ENCODE data around the gene SPATA31C1.

DNA sequence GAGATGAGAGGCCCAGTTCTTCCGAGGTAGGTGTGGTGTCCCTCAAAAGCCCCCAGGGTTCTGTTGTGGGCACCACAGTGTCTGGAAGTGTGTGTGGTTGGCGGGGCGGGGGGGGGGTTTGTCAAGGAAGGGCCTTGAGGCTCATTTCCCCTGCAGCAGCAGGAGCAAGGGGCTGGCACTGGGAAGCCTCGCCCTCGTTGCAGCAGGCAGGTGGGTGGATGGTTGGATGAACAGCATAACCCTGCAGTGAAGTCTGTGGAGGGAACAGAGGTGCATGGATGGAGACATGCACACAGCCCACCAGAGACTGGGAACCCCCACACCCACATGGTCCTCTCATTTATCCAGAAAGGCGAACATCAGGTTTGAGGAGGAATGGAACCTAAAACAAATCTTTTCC, 37.1 kb upstream of the SPATA31C1 start:
- no peak for TF ChIP-seq CTCF (conservative IDR thresholded peaks at IDR 0.05; ENCODE audit: low read depth, low read length)
- no peak for TF ChIP-seq EZH2 (IDR thresholded peaks at IDR 0.05; ENCODE audit: low read length, unreplicated experiment)

Measured in PC-3 (cell line).